Stimulated activated CD4-positive, alpha-beta T cell treated with anti-CD3 and anti-CD28 coated beads, Interleukin-1b, Interleukin-23, amount 100 ng/mL, for 1 hour (primary cell): ENCODE data around the gene CAPN2.

Experiments used
- DNase-seq, 2 donors: peaks; one replicate each; pipeline ENCODE4 v3.0.0-alpha.2; 2020; ENCODE audit warnings: low read depth in 2 of 2

Gene CAPN2

DNA sequence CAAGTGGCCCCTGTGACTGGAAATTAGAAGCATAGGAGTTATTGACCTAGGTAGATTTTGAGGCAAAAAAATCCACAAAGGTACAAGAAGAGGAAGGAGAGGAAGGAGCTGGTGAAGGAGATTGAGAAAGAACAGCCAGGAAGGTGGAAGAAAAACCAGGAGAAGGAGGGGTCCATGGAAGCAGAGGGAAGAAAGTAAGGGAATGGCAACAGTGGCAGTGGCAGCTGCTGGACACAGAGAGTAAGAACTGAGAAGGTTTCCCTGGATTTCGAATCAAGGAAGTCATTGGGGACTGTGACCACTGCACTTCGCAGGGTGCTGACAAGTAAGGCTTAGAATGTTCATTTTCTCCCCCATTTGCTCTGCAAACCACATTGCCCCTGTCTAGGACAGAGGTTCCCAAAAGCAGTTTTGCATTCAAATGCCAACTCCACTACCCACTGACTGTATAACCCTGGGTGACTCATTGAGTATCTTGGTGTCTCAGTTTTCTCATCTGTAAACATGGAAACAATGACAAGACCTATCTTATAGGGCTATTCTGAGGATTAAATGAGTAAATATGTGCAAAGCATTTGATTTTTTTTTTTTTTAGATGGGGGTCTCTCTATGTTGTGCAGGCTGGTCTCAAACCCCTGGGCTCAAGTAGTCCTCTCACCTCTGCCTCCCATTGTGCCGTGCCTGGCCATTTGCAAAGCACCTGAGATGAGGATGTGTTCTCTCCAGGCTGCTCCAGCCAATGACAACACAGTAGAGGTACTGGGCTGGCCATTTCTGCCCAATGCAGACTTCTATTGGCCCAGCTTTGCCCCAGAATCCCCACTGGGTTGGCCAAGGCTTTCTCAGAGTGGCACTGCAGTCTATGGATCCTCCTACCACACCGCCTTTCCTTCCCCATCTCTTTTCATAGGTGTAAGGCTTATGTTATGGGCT is 9.3 kb upstream of the CAPN2 start:
- no peak for DNase-seq

DNA sequence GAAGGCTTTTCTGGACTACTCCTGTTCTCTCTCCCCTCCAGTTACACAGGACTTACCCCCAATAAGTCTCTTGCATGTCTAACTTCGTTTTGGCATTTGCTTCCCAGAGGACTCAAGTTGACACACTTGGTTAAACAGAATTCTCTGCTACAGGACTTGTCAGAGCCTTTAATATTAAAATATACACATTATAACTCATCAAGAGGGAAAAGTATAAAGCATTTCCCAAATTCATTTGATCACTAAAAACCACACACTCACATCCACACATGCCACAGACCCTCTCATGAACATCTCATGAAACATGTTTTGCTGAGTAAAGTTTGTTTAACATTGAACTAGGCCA is 8.7 kb upstream of the CAPN2 start:
- no peak for DNase-seq

DNA sequence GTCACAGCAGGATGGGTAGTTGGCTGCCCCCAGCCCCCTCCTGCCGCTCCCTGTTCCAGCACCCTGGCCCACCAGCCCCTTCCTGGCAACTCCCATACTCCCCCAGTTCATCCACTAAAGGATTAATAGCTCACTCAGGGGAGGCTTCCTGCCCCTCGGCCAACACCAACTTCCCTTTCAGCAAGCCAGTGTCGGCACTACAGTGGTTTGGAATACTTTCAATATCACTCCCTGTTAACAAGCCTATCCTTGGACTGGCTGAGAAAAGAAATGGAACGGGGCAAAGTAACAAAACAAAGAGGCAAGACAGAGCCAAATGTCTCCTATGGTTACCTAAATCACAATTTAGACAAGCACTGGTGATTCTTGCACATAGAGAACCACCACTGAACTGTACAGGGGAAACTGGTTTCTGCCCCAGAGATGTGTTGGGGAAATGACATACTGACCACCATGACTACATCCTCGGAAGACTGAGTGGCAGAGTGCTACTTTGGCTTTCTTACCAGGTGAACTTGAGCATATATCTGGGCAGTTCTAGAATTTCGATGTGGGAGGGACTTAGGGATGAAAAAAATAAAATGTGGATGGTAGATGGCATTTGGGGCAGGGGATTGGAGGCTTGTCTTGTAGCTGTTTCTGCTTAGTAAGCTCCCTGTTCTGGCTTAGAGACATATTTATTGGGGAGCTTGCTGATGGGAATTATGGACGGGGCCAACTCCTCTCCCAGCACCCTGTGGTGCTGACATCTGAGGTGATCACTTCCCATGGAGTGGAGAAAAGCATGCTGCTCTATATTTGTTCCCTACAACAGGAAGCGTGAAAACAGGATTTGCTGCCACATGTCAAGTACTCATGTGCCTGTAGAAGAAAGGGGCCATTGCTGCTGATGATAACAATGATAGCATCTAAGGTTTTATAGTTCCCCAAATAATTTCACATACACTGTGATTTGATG is 7.1 kb upstream of the CAPN2 start:
- no peak for DNase-seq

DNA sequence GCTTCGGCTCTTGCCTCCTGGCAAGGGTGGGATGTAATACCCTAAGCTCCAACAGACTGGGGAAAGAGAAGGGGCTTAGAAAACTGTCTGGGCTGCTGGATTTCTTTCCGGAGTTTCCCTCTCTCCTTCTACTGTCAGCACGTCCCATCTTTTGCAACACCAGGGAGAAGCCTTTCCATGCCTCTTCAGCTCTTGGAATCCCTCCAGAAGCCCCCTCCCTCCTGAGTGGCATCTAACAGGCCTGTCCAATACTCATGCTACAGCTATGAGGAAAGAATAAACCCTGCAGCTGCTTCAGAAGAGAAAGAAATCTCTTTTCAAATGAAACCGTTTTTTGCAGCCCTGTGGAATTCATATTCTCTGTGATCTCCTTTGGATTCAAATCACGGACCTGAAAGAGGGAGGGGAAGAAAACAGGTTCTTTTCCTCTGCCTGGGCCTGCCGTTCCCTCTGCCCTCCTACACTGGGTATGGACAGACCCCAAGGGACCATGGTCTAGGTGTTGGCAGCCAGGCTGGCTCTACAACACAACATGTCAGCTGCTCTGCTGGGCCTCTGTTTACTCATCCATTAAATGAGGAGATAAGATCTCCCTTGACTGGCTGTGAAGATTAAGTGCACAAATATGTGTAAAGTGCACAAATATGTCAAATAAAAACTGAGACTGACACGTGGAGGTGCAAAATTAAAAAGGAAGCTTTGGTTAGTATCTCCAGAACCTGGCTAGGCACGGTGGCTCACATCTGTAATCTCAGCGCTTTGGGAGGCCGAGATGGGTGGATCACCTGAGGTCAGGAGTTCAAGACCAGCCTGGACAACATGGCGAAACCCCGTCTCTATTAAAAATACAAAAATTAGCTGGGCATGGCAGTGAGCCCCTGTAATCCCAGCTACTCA is 6.0 kb upstream of the CAPN2 start:
- no peak for DNase-seq

DNA sequence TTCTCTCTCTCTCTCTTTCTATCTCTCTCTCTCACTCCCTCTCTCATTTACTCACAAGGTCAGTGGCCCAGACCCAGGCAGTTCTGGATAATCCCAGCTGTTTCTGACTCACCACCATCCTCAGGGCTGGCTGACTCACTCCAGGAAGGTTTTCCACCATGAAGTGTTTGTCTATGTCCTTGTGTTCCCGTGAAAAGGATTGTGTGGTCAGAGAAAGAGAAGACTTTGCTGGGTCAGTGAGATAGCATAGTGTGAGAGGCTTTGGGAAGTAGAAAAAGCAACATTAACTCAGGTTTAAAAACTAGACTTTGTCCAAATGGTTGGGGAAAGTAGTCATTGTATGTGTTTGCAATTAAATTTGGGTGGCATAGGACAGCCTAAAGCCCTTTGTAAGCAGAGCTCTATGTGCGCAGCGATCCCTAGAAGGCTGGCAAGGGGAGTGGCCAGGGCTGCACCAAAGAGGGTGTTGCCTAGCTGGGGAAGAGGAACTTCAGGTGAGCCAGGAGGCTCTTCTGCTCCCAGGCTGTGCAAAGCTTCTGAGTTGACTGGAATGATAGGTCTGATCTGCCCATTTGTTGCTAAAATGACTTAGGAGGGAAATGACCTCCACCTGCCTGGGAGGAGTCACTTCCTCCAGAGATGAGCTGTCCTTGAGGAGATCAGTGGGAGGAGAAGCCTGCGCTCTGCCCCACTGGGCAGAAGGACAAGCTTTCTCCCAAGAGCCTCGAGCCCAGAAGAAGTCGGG is 4.9 kb upstream of the CAPN2 start:
- no peak for DNase-seq

DNA sequence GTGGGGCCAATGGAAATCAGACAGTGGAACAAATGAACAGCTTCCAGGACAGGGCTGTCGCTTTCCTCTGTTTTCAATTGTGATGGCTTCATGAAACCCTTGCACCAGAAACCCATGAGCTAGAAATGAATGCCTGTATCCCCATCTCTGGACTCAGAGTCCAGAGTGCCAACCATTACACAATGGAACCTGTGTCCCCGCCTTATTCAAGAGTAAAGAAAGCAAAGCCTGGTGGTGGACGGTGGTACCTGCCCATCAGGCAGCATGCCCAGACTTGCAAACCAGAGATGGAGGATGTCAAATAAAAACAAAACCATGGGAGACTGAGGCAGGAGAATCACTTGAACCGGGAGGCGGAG is 4.4 kb upstream of the CAPN2 start:
- no peak for DNase-seq

DNA sequence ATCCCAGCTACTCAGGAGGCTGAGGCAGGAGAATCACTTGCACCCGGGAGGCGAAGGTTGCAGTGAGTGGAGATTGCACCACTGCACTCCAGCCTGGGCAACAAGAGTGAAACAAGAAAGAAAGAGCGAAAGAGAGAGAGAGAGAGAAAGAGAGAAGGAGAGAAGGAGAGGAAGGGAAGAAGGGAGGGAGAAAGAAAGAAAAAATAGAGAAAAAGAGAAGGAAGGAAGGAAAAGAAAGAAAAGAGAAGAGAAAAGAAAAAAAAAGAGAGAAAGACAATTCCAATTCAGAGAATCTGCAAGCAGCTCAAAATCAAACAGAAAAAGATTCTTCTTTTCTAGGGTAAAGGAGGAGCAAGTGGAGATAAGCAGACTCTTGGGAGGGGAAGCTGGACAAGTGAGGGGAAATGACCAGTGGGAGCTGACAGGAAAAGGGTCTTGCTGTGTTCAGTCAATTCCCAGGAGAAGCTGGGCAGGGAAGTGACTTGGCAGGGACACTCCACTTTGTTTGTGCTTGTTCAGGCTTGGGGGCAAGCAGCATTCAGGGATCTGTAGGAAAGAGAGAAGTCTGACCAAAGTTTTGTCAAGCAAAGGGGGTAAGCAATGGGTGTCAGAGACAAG is 3.6 kb upstream of the CAPN2 start:
- DNase-seq = no peak

DNA sequence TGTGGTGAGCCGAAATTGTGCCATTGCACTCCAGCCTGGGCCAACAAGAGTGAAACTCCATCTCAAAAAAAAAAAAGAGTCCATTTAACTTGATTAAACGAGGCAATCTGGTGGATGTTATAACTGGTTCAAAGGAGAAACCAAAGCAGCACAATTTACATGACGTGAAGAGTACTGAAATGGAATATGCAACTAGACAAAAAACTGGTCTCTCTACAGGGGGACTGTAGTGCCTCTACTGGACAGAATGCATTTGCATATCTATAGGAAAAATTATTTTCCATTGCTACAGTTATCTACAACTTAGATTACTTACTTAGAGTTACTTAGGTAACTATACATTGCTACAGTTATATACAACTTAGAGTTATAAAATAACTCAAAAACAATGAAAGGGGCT is 2.7 kb upstream of the CAPN2 start:
- no peak for DNase-seq

DNA sequence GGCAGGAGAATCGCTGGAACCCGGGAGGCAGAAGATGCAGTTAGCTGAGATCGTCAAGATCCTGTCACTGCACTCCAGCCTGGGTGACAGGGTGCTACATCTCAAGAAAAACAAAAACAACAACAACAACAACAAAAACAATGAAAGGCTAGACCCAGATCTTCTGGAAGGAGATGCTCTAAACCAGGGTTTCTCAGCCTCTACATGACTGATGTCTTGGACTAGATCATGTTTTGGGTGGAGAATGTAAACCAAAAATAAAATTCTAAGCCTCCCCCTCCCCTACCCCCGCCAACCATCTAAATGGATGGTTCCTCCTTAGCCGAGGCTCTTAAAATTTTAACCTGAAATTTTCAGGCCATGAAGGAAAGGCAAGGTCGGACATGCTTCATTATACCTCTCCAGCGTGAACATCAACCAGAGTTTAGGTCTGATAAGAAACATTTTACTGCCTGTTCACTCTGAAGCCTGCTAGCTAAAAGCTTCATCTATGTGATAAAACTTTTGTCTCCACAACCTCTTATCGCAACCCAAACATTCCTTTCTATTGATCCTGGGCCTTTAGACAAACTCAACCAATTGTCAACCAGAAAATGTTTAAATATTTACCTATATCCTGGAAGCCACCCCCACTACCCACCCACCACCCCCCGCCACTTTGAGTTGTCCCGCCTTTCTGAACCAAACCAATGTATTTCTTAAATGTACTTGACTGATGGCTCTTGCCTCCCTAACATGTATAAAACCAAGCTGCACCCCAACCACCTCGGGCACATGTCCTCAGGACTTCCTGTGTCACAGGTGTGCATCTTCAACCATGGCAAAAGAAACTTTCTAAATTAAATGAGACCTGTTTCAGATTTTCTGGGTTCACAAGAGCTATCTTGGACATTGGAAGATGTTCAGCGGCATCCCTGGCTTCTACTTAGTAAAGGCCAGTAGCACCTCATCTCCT is 1.9 kb upstream of the CAPN2 start:
- DNase-seq = no peak

DNA sequence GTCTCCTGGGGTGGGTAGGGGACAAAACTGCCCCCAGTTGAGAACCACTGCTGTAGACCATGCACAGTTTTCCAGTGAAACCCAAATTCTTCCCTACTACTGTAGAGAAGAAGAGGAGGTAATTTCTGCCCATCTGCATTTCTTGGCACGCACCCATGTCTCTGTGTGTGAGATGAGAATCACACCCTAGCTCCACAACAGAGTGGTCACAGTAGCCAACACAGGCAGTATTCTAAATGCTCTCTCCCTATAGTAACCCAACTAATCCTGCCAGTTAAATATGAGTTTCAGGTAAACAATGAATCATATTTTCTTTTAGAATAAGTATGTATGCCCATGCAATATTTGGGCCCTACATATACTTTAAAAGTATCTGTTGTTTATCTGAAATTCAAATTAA is 1.2 kb upstream of the CAPN2 start:
- no peak for DNase-seq

DNA sequence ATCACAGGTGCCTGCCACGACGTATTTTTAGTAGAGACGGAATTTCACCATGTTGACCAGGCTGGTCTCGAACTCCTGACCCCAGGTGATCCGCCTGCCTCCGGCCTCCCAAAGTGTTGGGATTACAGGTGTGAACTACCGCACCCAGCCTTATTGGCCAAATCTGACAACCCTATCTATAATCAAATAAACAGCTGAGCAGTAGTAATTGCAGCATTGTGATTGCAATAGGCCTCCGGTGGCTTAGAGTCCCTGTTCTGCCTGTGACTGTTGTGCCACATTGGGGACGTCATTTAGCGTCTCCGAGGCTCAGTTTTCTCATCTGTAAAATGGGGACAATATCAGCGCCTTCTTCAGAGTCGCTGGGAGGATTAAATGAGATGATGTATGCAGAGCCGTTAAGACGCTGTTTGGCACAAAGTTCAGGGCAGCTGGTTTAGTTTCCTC is 569 bp upstream of the CAPN2 start:
- no peak for DNase-seq

DNA sequence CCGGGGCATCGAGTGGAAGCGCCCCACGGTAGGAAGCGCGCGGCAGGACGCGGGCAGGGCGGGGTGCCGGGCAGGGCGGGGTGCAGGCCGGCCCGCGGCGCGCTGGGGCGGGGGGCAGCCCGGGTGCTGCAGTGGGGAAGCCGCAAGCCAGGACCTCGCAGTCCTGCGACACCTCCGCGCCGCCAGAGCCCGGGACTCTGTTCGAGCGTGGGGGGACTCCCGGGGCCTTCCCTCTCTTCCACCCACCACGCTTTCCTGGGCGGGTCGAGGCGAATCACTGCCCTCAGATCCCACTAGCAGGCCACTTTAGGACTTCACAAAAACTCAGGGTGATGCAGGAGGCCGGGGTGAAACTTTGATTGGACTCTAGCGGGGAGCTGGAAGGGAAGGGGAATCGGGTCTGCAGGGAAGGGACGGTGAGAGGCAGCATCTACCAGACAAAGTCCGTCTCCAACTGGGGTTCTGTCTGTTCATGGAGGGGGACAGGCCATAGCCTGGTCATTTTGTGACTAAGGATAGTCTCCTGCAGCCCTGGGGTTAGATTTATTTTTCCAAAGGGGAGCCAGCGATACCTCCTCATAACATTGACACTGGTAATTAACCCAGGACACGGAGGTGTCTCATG is 623 bp downstream of the CAPN2 start:
- no peak for DNase-seq

DNA sequence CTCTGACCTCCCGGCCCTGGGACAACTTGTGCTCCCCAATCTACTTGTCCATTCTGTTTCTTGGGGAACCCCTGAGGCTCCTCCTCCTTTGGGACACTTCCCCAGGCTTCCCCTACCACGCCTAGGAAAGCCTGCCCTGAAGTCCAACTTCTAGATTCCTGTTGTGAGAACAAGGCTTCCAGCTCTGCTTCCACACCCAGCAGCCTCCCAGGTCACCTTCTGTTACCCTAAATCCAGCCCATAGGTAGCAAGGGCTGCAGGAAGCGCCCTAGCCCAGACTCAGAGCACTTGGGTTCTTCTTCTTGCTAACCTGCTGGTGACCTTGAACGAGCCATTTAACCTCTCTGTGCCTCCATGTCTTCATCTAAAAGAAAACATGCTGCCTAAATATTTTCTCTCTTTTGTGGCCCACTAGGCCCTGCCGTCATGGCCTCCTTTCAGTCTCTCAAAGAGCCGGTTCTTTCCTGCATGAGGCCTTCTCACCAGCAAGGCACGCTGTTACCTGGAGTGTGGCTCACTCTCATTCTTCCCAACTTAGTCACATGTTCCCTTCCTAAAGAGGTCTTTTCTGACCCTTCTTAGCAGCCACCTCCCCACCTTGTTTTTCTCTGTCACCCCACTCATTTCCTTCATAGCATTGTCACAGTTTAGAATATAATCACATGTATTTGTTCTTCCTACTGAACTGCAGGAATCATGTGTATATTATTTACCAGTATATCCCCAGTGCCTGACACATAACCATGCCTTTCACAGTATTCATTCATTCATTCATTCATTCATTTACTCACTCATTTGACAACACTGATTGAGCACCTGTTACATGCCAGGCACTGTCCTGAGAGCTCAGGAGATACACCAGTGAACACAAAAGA is 1.4 kb downstream of the CAPN2 start:
- DNase-seq = no peak

DNA sequence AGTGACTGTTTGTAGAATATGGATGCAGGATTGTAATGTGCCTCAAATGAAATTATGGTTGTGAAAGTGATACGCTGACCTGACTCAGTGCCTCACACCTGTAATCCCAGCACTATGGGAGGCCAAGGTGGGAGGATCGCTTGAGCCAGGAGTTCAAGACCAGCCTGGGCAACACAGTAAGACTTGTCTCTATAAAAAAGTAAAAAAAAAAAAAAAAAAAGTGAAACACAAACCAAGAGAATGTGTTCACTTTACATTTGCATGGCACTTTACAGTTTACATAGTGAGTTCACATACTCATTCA is 2.0 kb downstream of the CAPN2 start:
- no peak for DNase-seq

DNA sequence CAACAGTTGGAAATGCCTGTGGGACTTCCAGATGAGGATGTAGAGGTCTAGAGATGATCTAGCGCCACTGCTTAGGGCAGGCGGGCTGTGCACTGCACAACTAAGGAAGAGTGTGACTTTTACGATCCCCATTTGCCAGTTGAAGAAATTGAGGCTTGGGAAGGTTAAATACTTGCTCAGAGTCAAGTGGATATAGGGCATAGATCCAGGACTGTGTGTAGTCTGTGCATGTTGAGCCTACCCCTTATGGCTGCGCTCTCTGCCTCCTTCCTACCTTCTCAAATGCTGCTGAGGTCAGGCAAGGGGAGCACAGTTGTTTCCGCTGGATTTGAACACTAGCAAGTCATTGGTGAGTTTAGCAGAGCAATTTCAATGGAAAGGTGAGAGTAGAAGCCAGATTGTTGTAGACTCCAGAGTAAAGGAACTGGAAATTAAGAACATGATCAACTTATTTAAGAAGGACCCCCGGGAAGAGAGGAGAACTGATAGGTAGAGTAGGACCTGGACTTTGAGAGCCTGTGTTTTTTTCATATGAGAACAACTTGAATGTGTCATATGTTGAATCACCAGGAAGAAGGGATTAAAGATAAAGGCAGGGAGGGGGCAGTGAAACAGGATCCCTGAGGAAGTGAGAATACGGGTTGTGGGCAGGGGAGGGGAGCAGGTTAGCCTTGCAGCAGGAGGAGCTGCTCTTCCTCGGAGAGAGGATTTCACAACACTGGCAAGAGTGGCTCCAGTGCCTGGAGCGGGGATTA is 2.7 kb downstream of the CAPN2 start:
- no peak for DNase-seq

DNA sequence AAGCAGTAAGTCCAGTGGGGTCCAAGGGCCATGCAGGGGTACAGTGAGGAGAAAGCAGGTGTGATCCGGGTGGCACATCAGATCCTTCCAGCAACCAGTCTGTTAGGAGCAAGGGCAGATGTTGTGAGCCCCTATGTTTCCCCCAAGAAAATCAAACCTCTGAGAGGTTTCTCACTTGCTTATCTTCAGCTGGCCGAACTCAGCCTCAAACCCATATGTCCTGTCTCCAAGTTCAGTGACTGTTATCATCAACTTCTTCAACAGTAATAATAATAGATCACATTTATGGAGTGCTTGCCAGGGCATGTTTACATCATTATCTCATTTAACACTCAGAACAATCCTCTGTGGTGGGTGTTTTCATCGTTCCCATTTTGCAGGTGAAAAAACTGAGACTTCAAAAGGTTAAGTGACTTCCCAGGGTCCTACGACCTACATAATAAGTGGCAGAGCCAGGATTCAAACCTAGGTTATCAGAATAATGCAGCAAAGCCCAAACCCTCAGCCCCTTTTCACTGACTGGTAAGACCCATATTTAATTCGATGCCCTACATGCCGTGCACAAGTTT is 3.3 kb downstream of the CAPN2 start:
- DNase-seq = no peak

DNA sequence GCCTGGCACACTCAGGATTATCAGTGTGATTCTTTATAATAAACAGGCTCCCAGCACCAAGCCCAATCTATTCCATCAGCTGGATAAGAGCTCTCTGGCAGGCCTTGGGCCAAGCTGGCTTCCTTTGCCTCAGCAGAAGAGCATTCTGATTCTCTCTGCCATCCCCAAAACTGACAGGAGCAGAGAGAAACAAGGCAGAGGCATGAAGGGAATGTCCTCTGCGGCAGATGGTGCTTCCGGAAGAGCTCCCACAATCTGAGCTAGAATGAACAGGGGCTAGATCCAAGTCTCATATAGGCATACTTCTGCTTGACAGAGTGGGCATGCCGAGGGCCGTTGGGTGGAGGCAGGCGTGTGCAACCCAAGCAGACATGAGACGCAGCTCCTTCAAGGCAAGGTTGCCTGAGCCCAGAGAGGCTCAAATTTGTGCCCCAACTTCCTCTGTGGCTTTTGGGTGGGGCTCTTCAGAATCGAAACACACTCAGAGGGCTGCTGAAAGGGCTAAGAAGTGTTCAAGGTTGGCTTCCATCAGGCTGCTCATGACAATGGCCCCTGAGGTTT is 4.0 kb downstream of the CAPN2 start:
- DNase-seq = peak in 1 of 2 donors; percentile 23
